ENCODE results near the gene COTL1. TPM values are rescaled to one million over a fixed set of nuclear protein-coding genes. Genes with fewer than 3 reads are reported as not detected.
"Not testable (repeated sequence)": the region's sequence is repeated elsewhere in the genome, so short reads cannot be mapped to it uniquely, and the experiment has no call there.

The COTL1 gene
- total RNA-seq, 1 donor = 134 TPM

GRCh38 chr16:84520725-84521496 is 97.0 kb downstream of the COTL1 start:
- no peak overlapping the region for H3K4me3 ChIP-seq (ENCODE audit: low read depth, low read length)
- no peak for DNase-seq (ENCODE audit: low read depth)
- TF ChIP-seq CTCF (IDR thresholded peaks at IDR 0.05; ENCODE audit: insufficient read depth, low read length) = no peak

GRCh38 chr16:84519855-84520254 is 98.0 kb downstream of the COTL1 start:
- no peak for DNase-seq (ENCODE audit: low read depth)
- no peak overlapping the region for H3K4me3 ChIP-seq (ENCODE audit: low read depth, low read length)
- TF ChIP-seq CTCF (IDR thresholded peaks at IDR 0.05; ENCODE audit: insufficient read depth, low read length) = no peak

- no peak for TF ChIP-seq CTCF (IDR thresholded peaks at IDR 0.05; ENCODE audit: insufficient read depth, low read length)
- H3K4me3 ChIP-seq (ENCODE audit: low read depth, low read length) = no peak overlapping the region
- DNase-seq (ENCODE audit: low read depth) = no peak
Observed at GRCh38 chr16:84518804-84519341, 99.0 kb downstream of the COTL1 start.

DNA sequence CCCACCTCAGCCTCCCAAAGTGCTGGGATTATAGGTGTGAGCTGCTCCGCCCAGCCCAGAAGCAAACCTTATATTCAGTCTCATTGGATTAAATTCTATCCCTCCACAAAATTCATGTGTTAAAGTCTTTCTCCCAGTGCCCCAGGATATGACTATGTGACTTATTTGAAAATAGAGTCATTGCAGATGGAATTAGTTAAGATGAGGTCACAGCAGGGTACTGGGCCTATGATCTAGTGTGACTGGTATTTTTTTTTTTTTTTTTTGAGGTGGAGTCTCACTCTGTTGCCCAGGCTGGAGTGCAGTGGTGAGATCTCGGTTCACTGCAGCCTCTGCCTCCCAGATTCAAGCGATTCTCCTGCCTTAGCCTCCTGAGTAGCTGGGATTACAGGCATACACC is 99.7 kb downstream of the COTL1 start:
- peak; percentile 60 for DNase-seq (ENCODE audit: low read depth)
- H3K4me3 ChIP-seq (ENCODE audit: low read depth, low read length) = not testable (repeated sequence)

GRCh38 chr16:84517366-84517765 is 100.5 kb downstream of the COTL1 start:
- DNase-seq (ENCODE audit: low read depth) = no peak
- TF ChIP-seq CTCF (IDR thresholded peaks at IDR 0.05; ENCODE audit: insufficient read depth, low read length) = no peak
- no peak overlapping the region for H3K4me3 ChIP-seq (ENCODE audit: low read depth, low read length)

Other genes with a start within 250 kb of the COTL1 start
- not detected in 2 replicates for gene ATP2C2, start 249.5 kb downstream of the COTL1 start, total RNA-seq (ENCODE audit: low replicate concordance)
- gene MEAK7, start 113.4 kb downstream of the COTL1 start, total RNA-seq (ENCODE audit: low replicate concordance) = 12.4 and 19.1 TPM in 2 replicates
- gene KLHL36, start 30.4 kb upstream of the COTL1 start, total RNA-seq (ENCODE audit: low replicate concordance) = 33.8 and 50.5 TPM in 2 replicates
- 61.7 and 93.2 TPM in 2 replicates for gene USP10, start 81.9 kb upstream of the COTL1 start, total RNA-seq (ENCODE audit: low replicate concordance)
- gene CRISPLD2, start 201.9 kb upstream of the COTL1 start, total RNA-seq (ENCODE audit: low replicate concordance) = 0.99 and 29.3 TPM in 2 replicates

All from fibroblast of the aortic adventitia (primary cell).